Measurements from ENCODE around the gene ACAP3.

The ACAP3 gene

GRCh38 chr1:1326075-1326605 lies 18.4 kb upstream of the ACAP3 start:
- Histone ChIP-seq H3K27ac (ENCODE audit: low read length) (no peak overlapping the region), H3K79me2 (ENCODE audit: low read length) (peaks cover 42% of the 10 kb centered on the region), H4K20me1 (ENCODE audit: insufficient read depth, low read length) (peaks cover 21% of the 10 kb centered on the region), H3K4me1 (ENCODE audit: low read length) (peaks cover 15% of the 10 kb centered on the region), H3K36me3 (replicated peaks; ENCODE audit: low read depth, low read length) (peaks cover 4% of the 10 kb centered on the region), H2AFZ (ENCODE audit: low read depth, low read length) (no peak overlapping the region), H3K9ac (ENCODE audit: low read length) (peak overlapping the region; percentile 62; the same call in 1 of the 2 replicates), H3K4me3 (ENCODE audit: low read length) (peak overlapping the region; percentile 81), H3K4me2 (ENCODE audit: low read length) (peak overlapping the region; percentile 94), H3K9me3 (ENCODE audit: insufficient read depth, low read length) (no peaks in the 10 kb centered on the region), H3K27me3 (ENCODE audit: low read depth, low read length) (no peaks in the 10 kb centered on the region)
- TF ChIP-seq CTCF (IDR thresholded peaks at IDR 0.05; ENCODE audit: low read depth, low read length) (no peak), EZH2phosphoT487 (IDR thresholded peaks at IDR 0.05; ENCODE audit: low read depth) (no peak)

DNA sequence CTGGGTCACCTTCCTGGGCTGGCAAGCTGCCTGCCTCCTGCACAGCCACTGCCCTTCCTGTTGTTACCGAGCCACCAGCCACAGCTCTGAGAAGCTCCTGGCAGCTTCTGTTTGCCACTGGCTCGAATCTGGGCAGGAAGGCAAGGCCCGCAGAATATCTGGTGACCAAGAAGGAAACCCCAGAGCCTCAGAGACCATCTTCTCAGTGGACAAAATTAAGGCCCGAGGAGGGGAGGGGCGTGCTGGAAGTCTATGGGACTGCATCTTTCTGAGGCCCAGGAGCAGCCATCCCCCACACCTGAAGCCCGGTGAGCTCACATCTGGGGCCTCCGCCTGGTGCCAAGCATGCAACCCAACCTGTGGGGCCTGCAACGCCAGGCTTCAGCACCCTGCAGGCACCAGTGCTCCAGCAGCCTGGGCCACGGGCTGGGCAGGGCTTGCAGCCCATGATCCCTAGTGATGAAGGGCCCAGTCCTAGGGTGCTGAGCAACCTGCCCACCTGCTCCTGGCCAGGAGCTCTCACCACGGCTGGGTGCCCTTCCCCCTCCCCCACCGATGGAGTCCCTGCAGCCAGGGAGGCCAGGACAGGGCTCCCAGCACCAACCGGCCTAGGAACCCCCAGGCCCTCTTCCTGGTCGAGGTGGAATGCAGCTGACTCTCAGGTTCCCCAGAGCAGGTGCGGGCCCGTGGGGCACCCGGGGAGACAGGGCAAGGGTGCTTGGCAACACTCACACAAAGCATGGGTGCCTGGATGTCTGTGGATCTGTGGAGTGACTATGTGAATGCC lies 17.8 kb upstream of the ACAP3 start:
- peaks cover 4% of the 10 kb centered on the region for H3K36me3 ChIP-seq (replicated peaks; ENCODE audit: low read depth, low read length)
- peak overlapping the region; percentile 94 for H3K4me2 ChIP-seq (ENCODE audit: low read length)
- H2AFZ ChIP-seq (ENCODE audit: low read depth, low read length): no peak overlapping the region
- peak overlapping the region; percentile 62 for H3K9ac ChIP-seq (ENCODE audit: low read length)
- TF ChIP-seq CTCF (IDR thresholded peaks at IDR 0.05; ENCODE audit: low read depth, low read length) (no peak), EZH2phosphoT487 (IDR thresholded peaks at IDR 0.05; ENCODE audit: low read depth) (no peak)
- H3K9me3 ChIP-seq (ENCODE audit: insufficient read depth, low read length): no peaks in the 10 kb centered on the region
- H3K4me3 ChIP-seq (ENCODE audit: low read length): peak overlapping the region; percentile 81
- H3K4me1 ChIP-seq (ENCODE audit: low read length): peaks cover 15% of the 10 kb centered on the region
- no peaks in the 10 kb centered on the region for H3K27me3 ChIP-seq (ENCODE audit: low read depth, low read length)
- no peak overlapping the region for H3K27ac ChIP-seq (ENCODE audit: low read length)
- H4K20me1 ChIP-seq (ENCODE audit: insufficient read depth, low read length): peaks cover 27% of the 10 kb centered on the region
- H3K79me2 ChIP-seq (ENCODE audit: low read length): peaks cover 48% of the 10 kb centered on the region

- H4K20me1 ChIP-seq (ENCODE audit: insufficient read depth, low read length): peaks cover 30% of the 10 kb centered on the region
- H3K79me2 ChIP-seq (ENCODE audit: low read length): peaks cover 56% of the 10 kb centered on the region
These were observed 17.0 kb upstream of the ACAP3 start, which contains the start of the genes CPTP and INTS11 for GRCh38 chr1:1324524-1325287. TSS of gene CPTP (plus strand) at chr1:1324802. CDS start at chr1:1326911, 2,109 bp downstream. TSS of gene INTS11 (minus strand) at chr1:1324660. CDS start at chr1:1324608, 52 bp downstream.

More at GRCh38 chr1:1324524-1325287, 17.0 kb upstream of the ACAP3 start, which contains the start of the genes CPTP and INTS11:
- peak within 1 kb of the TSS; percentile 92 for H3K9ac ChIP-seq (ENCODE audit: low read length)
- TF ChIP-seq EZH2phosphoT487 (IDR thresholded peaks at IDR 0.05; ENCODE audit: low read depth) (no peak), CTCF (IDR thresholded peaks at IDR 0.05; ENCODE audit: low read depth, low read length) (no peak)
- H3K27me3 ChIP-seq (ENCODE audit: low read depth, low read length): no peaks in the 10 kb centered on the region
- H3K4me2 ChIP-seq (ENCODE audit: low read length): peak within 1 kb of the TSS; percentile 94
- peaks cover 4% of the 10 kb centered on the region for H3K36me3 ChIP-seq (replicated peaks; ENCODE audit: low read depth, low read length)
- no peaks in the 10 kb centered on the region for H3K9me3 ChIP-seq (ENCODE audit: insufficient read depth, low read length)
- peak within 1 kb of the TSS; percentile 46; the same call in 1 of the 2 replicates for H2AFZ ChIP-seq (ENCODE audit: low read depth, low read length)
- peak within 1 kb of the TSS; percentile 44; the same call in 1 of the 2 replicates for H3K27ac ChIP-seq (ENCODE audit: low read length)
- H3K4me3 ChIP-seq (ENCODE audit: low read length): peak within 1 kb of the TSS; percentile 81
- H3K4me1 ChIP-seq (ENCODE audit: low read length): peaks cover 15% of the 10 kb centered on the region

Data from OCI-LY3 (cell line).